B cell (primary cell): ENCODE results near the gene SLC18B1. TPM values are rescaled to one million over a fixed set of nuclear protein-coding genes. Genes with fewer than 3 reads are reported as not detected.

ENCODE experiments used
- ATAC-seq: fragments of 200-7000 bp; cut with Tn5 transposase; one replicate; pipeline ENCODE4 v1.10.0; 2021; ENCODE audit warnings: low read depth, mild to moderate bottlenecking, moderate number of reproducible peaks, moderate library complexity
- CTCF ChIA-PET: fragments of 350-600 bp; sonication (Branson Sonifier 250); formaldehyde crosslinking; loops from one replicate; lab custom pipeline; 2021; ENCODE audit warnings: antibody characterized with exemption, inconsistent platforms; lab: Charles Lee
- POLR2A ChIA-PET: fragments of 350-600 bp; sonication (Branson Sonifier 250); formaldehyde crosslinking; loops from one replicate; lab custom pipeline; 2021; ENCODE audit warnings: antibody characterized with exemption; lab: Charles Lee
- DNase-seq: peaks from one replicate; pipeline ENCODE4 v3.0.0; 2013
- H2AFZ ChIP-seq: 2 replicates; pipeline ENCODE4 v1.6.1; 2012; ENCODE audit warnings: mild to moderate bottlenecking, low read depth, low read length; ENCODE audit not compliant: insufficient read depth, poor library complexity, severe bottlenecking
- H3K27ac ChIP-seq, 2 donors: 1 replicate in 1 of 2; 2 replicates in 1 of 2; pipeline ENCODE4 v1.5.1; 2012 to 2013; ENCODE audit warnings: low read length in 2 of 2, mild to moderate bottlenecking in 2 of 2, moderate library complexity in 1 of 2
- H3K27me3 ChIP-seq, 4 experiments: fragments of 200-600 bp in 1 of 4; sonication (generic) in 1 of 4; replicated peaks in 1 of 4; 1 replicate in 2 of 4; 2 replicates in 2 of 4; pipeline versions ENCODE4 v1.6.1 to v1.7.0; 2013 to 2016; ENCODE audit warnings: low read length in 3 of 4, mild to moderate bottlenecking in 2 of 4, mixed read lengths in 1 of 4, moderate library complexity in 1 of 4; ENCODE audit not compliant: insufficient read depth in 4 of 4, control insufficient read depth in 3 of 4; ENCODE audit errors: control extremely low read depth in 1 of 4
- H3K36me3 ChIP-seq, 2 experiments: replicated peaks in 1 of 2; 1 replicate in 1 of 2; 2 replicates in 1 of 2; pipeline versions ENCODE4 v1.6.1 to v1.7.1; 2013; ENCODE audit warnings: low read length in 1 of 2; ENCODE audit not compliant: insufficient read depth in 2 of 2, control insufficient read depth in 1 of 2; ENCODE audit errors: control extremely low read depth in 1 of 2, extremely low read depth in 1 of 2
- H3K4me1 ChIP-seq, 2 donors: fragments of 200-600 bp in 1 of 2; sonication (generic) in 1 of 2; 1 replicate in 1 of 2; 2 replicates in 1 of 2; pipeline versions ENCODE4 v1.5.1 to v1.6.1; 2013 to 2017; ENCODE audit warnings: low read length in 2 of 2; ENCODE audit not compliant: control insufficient read depth in 2 of 2, insufficient read depth in 2 of 2
- H3K4me2 ChIP-seq: replicated peaks from 2 replicates; pipeline ENCODE3; 2012; ENCODE audit warnings: mild to moderate bottlenecking, low read depth, low read length; ENCODE audit not compliant: poor library complexity, severe bottlenecking
- H3K4me3 ChIP-seq, 5 experiments: fragments of 200-600 bp in 1 of 5; sonication (generic) in 1 of 5; 1 replicate in 3 of 5; 2 replicates in 2 of 5; pipeline versions ENCODE4 v1.5.1 to v1.7.0; 2011 to 2016; ENCODE audit warnings: low read length in 4 of 5, mild to moderate bottlenecking in 4 of 5, low read depth in 2 of 5, control low read depth in 1 of 5, moderate library complexity in 1 of 5; ENCODE audit not compliant: insufficient read depth in 1 of 5; ENCODE audit errors: control extremely low read depth in 1 of 5, extremely low read depth in 1 of 5
- H3K79me2 ChIP-seq: fragments of 200-600 bp; sonication (generic); one replicate; pipeline ENCODE4 v1.6.0; 2016; ENCODE audit warnings: low read length; ENCODE audit not compliant: control insufficient read depth, insufficient read depth
- H3K9ac ChIP-seq: fragments of 200-600 bp; sonication (generic); 2 replicates; pipeline ENCODE4 v1.6.1; 2017; ENCODE audit warnings: mild to moderate bottlenecking, low read length, moderate library complexity
- H3K9me3 ChIP-seq, 3 donors: one replicate each; pipeline versions ENCODE4 v1.6.1 to v1.7.1; 2013; ENCODE audit warnings: low read length in 2 of 3; ENCODE audit not compliant: control insufficient read depth in 2 of 3, insufficient read depth in 1 of 3; ENCODE audit errors: control extremely low read depth in 1 of 3
- H4K20me1 ChIP-seq: 2 replicates; pipeline ENCODE4 v1.6.0; 2012; ENCODE audit warnings: mild to moderate bottlenecking, low read length; ENCODE audit not compliant: insufficient read depth, control insufficient read depth, poor library complexity, severe bottlenecking
- H3K27ac Mint-ChIP-seq: one replicate; pipeline ENCODE4 v1.8.0; 2021; ENCODE audit warnings: mixed read lengths
- H3K27me3 Mint-ChIP-seq: one replicate; pipeline ENCODE4 v1.8.0; 2021; ENCODE audit warnings: mixed read lengths
- H3K4me1 Mint-ChIP-seq: one replicate; pipeline ENCODE4 v1.8.0; 2021; ENCODE audit warnings: mixed read lengths
- H3K4me3 Mint-ChIP-seq: one replicate; pipeline ENCODE4 v1.8.0; 2021; ENCODE audit warnings: mixed read lengths
- H3K9me3 Mint-ChIP-seq: one replicate; pipeline ENCODE4 v1.8.0; 2022; ENCODE audit warnings: mixed read lengths; ENCODE audit not compliant: insufficient read depth
- EZH2 ChIP-seq: IDR thresholded peaks from 2 replicates; pipeline ENCODE4 v1.6.1; 2012; ENCODE audit warnings: borderline replicate concordance, low read depth, mild to moderate bottlenecking, moderate library complexity, low read length; ENCODE audit not compliant: insufficient read depth, poor library complexity, severe bottlenecking
- WGBS: methylation state at CpG from one replicate; pipeline ENCODE4 v1.1.5; 2013; ENCODE audit warnings: missing lambda C conversion rate; ENCODE audit not compliant: insufficient coverage; 5-methylcytosine and 5-hydroxymethylcytosine counted together
- intact Hi-C: fragments of 100-400 bp; cut with micrococcal nuclease; formaldehyde crosslinking; loops from one replicate; pipeline ENCODE4 v1.10.0; 2022
- polyA plus RNA-seq: library from polyadenylated mRNA; depleted of rRNA; stranded (reverse); fragments of >200 nt; gene quantifications from 2 replicates; pipeline ENCODE4 v1.2.3, GENCODE V29; 2012
- total RNA-seq, 2 donors: library from RNA; stranded (reverse); fragments of 120-200 nt in 1 of 2; gene quantifications; 1 replicate in 1 of 2; 2 replicates in 1 of 2; pipeline versions ENCODE4 v1.2.3 to v1.2.4, GENCODE V29; 2013 to 2022
- TF ChIP-seq, protein P1 (sequence below): fragments of 200-600 bp; IDR thresholded peaks from one replicate; pipeline ENCODE4 v1.8.0; 2022; ENCODE audit warnings: antibody characterized with exemption, mild to moderate bottlenecking

SLC18B1 gene
- total and polyA plus RNA-seq, 2 donors (not counting 1 experiment from before 2014, with no cell fraction given) = 9.6 to 21.4 TPM

DNA sequence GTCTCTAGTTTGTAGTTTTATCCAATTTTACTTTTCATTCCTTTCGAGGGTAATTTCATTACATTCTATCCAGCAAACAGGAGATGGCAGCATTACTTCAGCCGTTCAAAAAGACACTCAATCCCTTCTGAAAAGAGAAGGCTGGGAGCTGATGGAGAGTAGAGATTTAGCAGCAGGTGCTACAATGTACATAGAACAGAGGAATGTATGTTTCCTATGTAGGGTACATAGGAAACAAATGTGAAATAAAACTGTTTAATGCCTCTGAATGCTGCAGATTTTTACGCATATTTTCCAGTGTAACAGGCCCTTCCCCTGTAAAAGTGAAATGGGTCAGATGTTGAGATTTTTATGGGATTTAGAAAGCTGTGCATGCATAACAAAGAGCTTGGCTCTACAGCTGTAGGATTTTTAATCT lies 31.9 kb upstream of the SLC18B1 start:
- H3K27ac ChIP-seq = no peak overlapping the region
- intact Hi-C loops = no loop called here
- H3K27ac Mint-ChIP-seq = no peak overlapping the region
- no peak overlapping the region for H3K4me3 Mint-ChIP-seq
- H3K9ac ChIP-seq = no peak overlapping the region
- POLR2A ChIA-PET = no interaction called here
- CTCF ChIA-PET = interaction anchor here (1.4 kb wide), 1 partner anchor 1266 kb away, joined by 3 read pairs; no protein-coding TSS in a partner anchor
- peaks cover under 1% of the 10 kb centered on the region for H3K27me3 Mint-ChIP-seq
- H3K4me1 ChIP-seq = no peaks in the 10 kb centered on the region
- H4K20me1 ChIP-seq = no peaks in the 10 kb centered on the region
- no peaks in the 10 kb centered on the region for H3K9me3 Mint-ChIP-seq
- DNase-seq (no peak), ATAC-seq (no peak)
- no peaks in the 10 kb centered on the region for H3K9me3 ChIP-seq
- no peak overlapping the region for H3K4me3 ChIP-seq
- H3K4me1 Mint-ChIP-seq = no peaks in the 10 kb centered on the region
- no peaks in the 10 kb centered on the region for H3K27me3 ChIP-seq
- no peaks in the 10 kb centered on the region for H3K79me2 ChIP-seq
- no peaks in the 10 kb centered on the region for H3K36me3 ChIP-seq
- no peak overlapping the region for H3K4me2 ChIP-seq
- WGBS = 100% methylated on average over 1 of the region's 3 CpGs
- TF ChIP-seq, protein P1, sequence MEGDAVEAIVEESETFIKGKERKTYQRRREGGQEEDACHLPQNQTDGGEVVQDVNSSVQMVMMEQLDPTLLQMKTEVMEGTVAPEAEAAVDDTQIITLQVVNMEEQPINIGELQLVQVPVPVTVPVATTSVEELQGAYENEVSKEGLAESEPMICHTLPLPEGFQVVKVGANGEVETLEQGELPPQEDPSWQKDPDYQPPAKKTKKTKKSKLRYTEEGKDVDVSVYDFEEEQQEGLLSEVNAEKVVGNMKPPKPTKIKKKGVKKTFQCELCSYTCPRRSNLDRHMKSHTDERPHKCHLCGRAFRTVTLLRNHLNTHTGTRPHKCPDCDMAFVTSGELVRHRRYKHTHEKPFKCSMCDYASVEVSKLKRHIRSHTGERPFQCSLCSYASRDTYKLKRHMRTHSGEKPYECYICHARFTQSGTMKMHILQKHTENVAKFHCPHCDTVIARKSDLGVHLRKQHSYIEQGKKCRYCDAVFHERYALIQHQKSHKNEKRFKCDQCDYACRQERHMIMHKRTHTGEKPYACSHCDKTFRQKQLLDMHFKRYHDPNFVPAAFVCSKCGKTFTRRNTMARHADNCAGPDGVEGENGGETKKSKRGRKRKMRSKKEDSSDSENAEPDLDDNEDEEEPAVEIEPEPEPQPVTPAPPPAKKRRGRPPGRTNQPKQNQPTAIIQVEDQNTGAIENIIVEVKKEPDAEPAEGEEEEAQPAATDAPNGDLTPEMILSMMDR = no peak
- no peak for TF ChIP-seq EZH2
- no peak overlapping the region for H2AFZ ChIP-seq

GRCh38 chr6:132820629-132821381 lies 22.4 kb upstream of the SLC18B1 start:
- H2AFZ ChIP-seq = no peak overlapping the region
- no peaks in the 10 kb centered on the region for H3K9me3 ChIP-seq
- ATAC-seq (no peak), DNase-seq (peak; percentile 14)
- peaks cover 0 to 36% of the 10 kb centered on the region in 2 experiments for H3K36me3 ChIP-seq
- no peak overlapping the region for H3K9ac ChIP-seq
- H3K4me3 ChIP-seq = no peak overlapping the region
- no peak overlapping the region for H3K4me2 ChIP-seq
- Mint-ChIP-seq H3K27me3 (no peaks in the 10 kb centered on the region), H3K4me1 (peaks cover 37% of the 10 kb centered on the region), H3K9me3 (no peaks in the 10 kb centered on the region), H3K4me3 (no peak overlapping the region), H3K27ac (peak overlapping the region; percentile 50)
- peaks cover 14 to 15% of the 10 kb centered on the region in 2 donors for H3K4me1 ChIP-seq
- peaks cover 20% of the 10 kb centered on the region for H4K20me1 ChIP-seq
- no peaks in the 10 kb centered on the region for H3K27me3 ChIP-seq
- intact Hi-C loops = no loop called here
- peak overlapping the region in 1 of 2 donors; percentile 55 for H3K27ac ChIP-seq
- TF ChIP-seq, protein P1 = no peak
- no peak for TF ChIP-seq EZH2
- H3K79me2 ChIP-seq = peaks cover 10% of the 10 kb centered on the region
- ChIA-PET POLR2A (no interaction called here), CTCF (interaction anchor here (0.8 to 1.6 kb wide), 4 partner anchors 8 to 150 kb away, joined by 3 to 4 read pairs (median 3); no protein-coding TSS in a partner anchor)
- WGBS = 91% methylated on average over 4 of the region's 5 CpGs
